ENCODE results near the gene CMTM5.

GRCh38 chr14:23358042-23358441 is 18.8 kb upstream of the CMTM5 start:
- TF ChIP-seq, protein P1, sequence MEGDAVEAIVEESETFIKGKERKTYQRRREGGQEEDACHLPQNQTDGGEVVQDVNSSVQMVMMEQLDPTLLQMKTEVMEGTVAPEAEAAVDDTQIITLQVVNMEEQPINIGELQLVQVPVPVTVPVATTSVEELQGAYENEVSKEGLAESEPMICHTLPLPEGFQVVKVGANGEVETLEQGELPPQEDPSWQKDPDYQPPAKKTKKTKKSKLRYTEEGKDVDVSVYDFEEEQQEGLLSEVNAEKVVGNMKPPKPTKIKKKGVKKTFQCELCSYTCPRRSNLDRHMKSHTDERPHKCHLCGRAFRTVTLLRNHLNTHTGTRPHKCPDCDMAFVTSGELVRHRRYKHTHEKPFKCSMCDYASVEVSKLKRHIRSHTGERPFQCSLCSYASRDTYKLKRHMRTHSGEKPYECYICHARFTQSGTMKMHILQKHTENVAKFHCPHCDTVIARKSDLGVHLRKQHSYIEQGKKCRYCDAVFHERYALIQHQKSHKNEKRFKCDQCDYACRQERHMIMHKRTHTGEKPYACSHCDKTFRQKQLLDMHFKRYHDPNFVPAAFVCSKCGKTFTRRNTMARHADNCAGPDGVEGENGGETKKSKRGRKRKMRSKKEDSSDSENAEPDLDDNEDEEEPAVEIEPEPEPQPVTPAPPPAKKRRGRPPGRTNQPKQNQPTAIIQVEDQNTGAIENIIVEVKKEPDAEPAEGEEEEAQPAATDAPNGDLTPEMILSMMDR (IDR thresholded peaks at IDR 0.05) = no peak
- no peak for TF ChIP-seq POLR2AphosphoS5 (IDR thresholded peaks at IDR 0.05)
- TF ChIP-seq POLR2A (IDR thresholded peaks at IDR 0.05) = no peak
- TF ChIP-seq EP300 (IDR thresholded peaks at IDR 0.05; ENCODE audit: low read depth) = no peak

All from transverse colon (tissue), 4 donors.